ENCODE measurements around the gene AKT1S1.

DNA sequence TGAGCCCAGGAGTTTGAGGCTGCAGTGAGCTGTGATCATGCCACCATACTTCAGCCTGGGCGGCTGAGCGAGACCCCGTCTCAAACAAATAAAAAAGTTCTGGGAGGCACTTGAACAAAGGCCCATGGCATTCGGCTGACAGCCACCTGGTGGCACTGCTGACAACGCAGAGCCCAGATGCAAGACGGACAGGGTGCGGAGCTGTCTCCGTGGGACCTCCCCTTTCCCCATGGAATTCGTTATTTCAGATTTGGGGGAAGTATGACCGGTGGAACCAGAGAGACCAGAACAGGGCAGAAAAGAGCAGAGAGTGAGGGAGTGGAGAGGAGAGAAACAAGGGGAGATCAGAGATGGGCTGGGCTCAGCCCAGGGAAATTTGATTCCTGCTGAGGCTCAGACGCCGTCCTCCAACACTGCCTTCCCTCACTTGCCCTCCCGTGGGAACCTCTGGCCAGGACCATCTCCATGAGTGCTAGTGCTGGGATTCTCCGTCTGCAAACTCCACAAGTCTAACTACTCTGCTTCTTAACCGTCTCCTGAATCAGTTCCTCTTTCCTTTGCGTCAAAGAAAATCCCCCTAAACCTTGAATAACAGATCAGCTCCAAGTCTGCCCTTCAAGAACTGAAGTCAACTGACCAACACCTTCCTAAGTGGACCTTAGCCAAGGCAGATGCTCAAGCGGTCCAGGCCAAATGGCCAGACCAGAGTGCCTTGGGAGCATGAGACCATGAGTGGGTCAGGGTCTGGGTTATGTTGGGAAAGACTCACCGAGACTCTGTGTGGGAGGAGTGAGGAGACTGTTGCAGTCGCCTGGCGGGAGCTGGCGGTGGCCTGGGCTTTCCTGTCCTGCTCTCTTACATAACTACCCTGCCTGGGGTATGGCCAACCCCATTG is 39.9 kb upstream of the AKT1S1 start:
- TF ChIP-seq CTCF (IDR thresholded peaks at IDR 0.05 in 4 of 5, conservative IDR thresholded peaks at IDR 0.05 in 1 of 5) (no peak), POLR2A (IDR thresholded peaks at IDR 0.05) (no peak)
